HEK293 (cell line): ENCODE results near the gene JAZF1.

Source experiments
- CTCF ChIA-PET: fragments of 350-600 bp; formaldehyde crosslinking; extraction: SDS; loops from one replicate; lab custom pipeline; 2021; ENCODE audit warnings: antibody characterized with exemption; lab: Yijun Ruan, JAX
- POLR2A ChIA-PET: fragments of 300-600 bp; formaldehyde crosslinking; extraction: SDS; loops from one replicate; lab custom pipeline; 2020; ENCODE audit warnings: antibody characterized with exemption, inconsistent platforms; lab: Yijun Ruan, JAX
- H3K27ac ChIP-seq: fragments of 200-500 bp; sonication (Bioruptor generic); 2 replicates; pipeline ENCODE4 v1.5.1; 2014; ENCODE audit warnings: low read depth, low read length, control low read depth, inconsistent platforms; ENCODE audit errors: extremely low read depth
- H3K36me3 ChIP-seq, 2 experiments: fragments of 200-500 bp in 1 of 2; sonication (Bioruptor generic) in 1 of 2; 1 replicate in 1 of 2; 2 replicates in 1 of 2; pipeline ENCODE4 v1.5.1; 2014 to 2017; ENCODE audit warnings: inconsistent platforms in 2 of 2, low read length in 2 of 2; ENCODE audit not compliant: control insufficient read depth in 2 of 2, insufficient read depth in 1 of 2
- H3K4me1 ChIP-seq: fragments of 200-500 bp; sonication (Bioruptor generic); 2 replicates; pipeline ENCODE4 v1.5.1; 2014; ENCODE audit warnings: mild to moderate bottlenecking, low read length, inconsistent platforms; ENCODE audit not compliant: control insufficient read depth, insufficient read depth
- H3K4me3 ChIP-seq: 2 replicates; pipeline ENCODE4 v1.5.1; 2011; ENCODE audit warnings: low read depth, mild to moderate bottlenecking, control low read depth, low read length, moderate library complexity
- H3K9me3 ChIP-seq: fragments of 200-500 bp; sonication (Bioruptor generic); 2 replicates; pipeline ENCODE4 v1.5.1; 2014; ENCODE audit warnings: low read depth, low read length, inconsistent platforms; ENCODE audit not compliant: control insufficient read depth, insufficient read depth
- CTCF ChIP-seq: fragments of 450-650 bp; formaldehyde crosslinking; IDR thresholded peaks from 2 replicates; pipeline ENCODE4 v1.5.1; 2016; ENCODE audit warnings: missing biosample characterization, missing genetic modification characterization
- GFI1B ChIP-seq: fragments of 450-650 bp; formaldehyde crosslinking; IDR thresholded peaks from 2 replicates; pipeline ENCODE4 v1.5.1; 2016; ENCODE audit warnings: missing biosample characterization, missing genetic modification characterization
- GLI4 ChIP-seq: fragments of 450-650 bp; formaldehyde crosslinking; IDR thresholded peaks from 2 replicates; pipeline ENCODE4 v1.5.1; 2016; ENCODE audit warnings: missing biosample characterization, missing genetic modification characterization
- GLIS2 ChIP-seq: fragments of 450-650 bp; formaldehyde crosslinking; IDR thresholded peaks from 2 replicates; pipeline ENCODE4 v1.5.1; 2016; ENCODE audit warnings: missing biosample characterization, missing genetic modification characterization
- REPIN1 ChIP-seq: fragments of 450-650 bp; formaldehyde crosslinking; IDR thresholded peaks from 2 replicates; pipeline ENCODE4 v1.5.1; 2017; ENCODE audit warnings: missing biosample characterization, missing genetic modification characterization, low read depth
- TRIM28 ChIP-seq: IDR thresholded peaks from 2 replicates; pipeline ENCODE4 v1.6.1; 2011; ENCODE audit warnings: low read length, control low read depth, borderline replicate concordance
- ZNF121 ChIP-seq: fragments of 450-650 bp; formaldehyde crosslinking; IDR thresholded peaks from 2 replicates; pipeline ENCODE4 v1.5.1; 2016; ENCODE audit warnings: missing biosample characterization, missing genetic modification characterization
- ZNF174 ChIP-seq: fragments of 450-650 bp; formaldehyde crosslinking; IDR thresholded peaks from 2 replicates; pipeline ENCODE4 v1.5.0; 2017; ENCODE audit warnings: missing biosample characterization, mild to moderate bottlenecking, missing genetic modification characterization
- ZNF18 ChIP-seq: fragments of 450-650 bp; formaldehyde crosslinking; IDR thresholded peaks from 2 replicates; pipeline ENCODE4 v1.5.1; 2016; ENCODE audit warnings: missing biosample characterization, missing genetic modification characterization
- ZNF221 ChIP-seq: fragments of 450-650 bp; formaldehyde crosslinking; IDR thresholded peaks from 2 replicates; pipeline ENCODE4 v1.5.1; 2017; ENCODE audit warnings: missing biosample characterization, missing genetic modification characterization, borderline replicate concordance
- ZNF302 ChIP-seq: fragments of 450-650 bp; formaldehyde crosslinking; IDR thresholded peaks from 2 replicates; pipeline ENCODE4 v1.5.1; 2016; ENCODE audit warnings: missing biosample characterization, missing genetic modification characterization, low read depth
- ZNF366 ChIP-seq: fragments of 450-650 bp; formaldehyde crosslinking; conservative IDR thresholded peaks from 2 replicates; pipeline ENCODE4 v1.5.1; 2016; ENCODE audit warnings: missing biosample characterization, missing genetic modification characterization
- ZNF626 ChIP-seq: fragments of 450-650 bp; sonication (Bioruptor Pico); formaldehyde crosslinking; IDR thresholded peaks from 2 replicates; pipeline ENCODE4 v1.5.1; 2018; ENCODE audit warnings: missing biosample characterization, missing genetic modification characterization, inconsistent platforms
- ZNF645 ChIP-seq: fragments of 450-650 bp; formaldehyde crosslinking; IDR thresholded peaks from 2 replicates; pipeline ENCODE4; 2016; ENCODE audit warnings: missing biosample characterization, missing genetic modification characterization
- ZNF654 ChIP-seq: fragments of 450-650 bp; formaldehyde crosslinking; IDR thresholded peaks from 2 replicates; pipeline ENCODE4 v1.5.1; 2016; ENCODE audit warnings: low read depth, missing biosample characterization, missing genetic modification characterization
- ZNF670 ChIP-seq: fragments of 450-650 bp; formaldehyde crosslinking; IDR thresholded peaks from 2 replicates; pipeline ENCODE4 v1.5.1; 2016; ENCODE audit warnings: missing biosample characterization, missing genetic modification characterization, low read depth
- ZNF704 ChIP-seq: fragments of 450-650 bp; formaldehyde crosslinking; IDR thresholded peaks from 2 replicates; pipeline ENCODE4 v1.5.1; 2016; ENCODE audit warnings: missing biosample characterization, missing genetic modification characterization
- ZNF830 ChIP-seq: fragments of 450-650 bp; IDR thresholded peaks from 2 replicates; pipeline ENCODE4 v1.5.0; 2018; ENCODE audit warnings: missing biosample characterization, missing genetic modification characterization, low read depth, mild to moderate bottlenecking, moderate library complexity

Gene JAZF1

GRCh38 chr7:28081016-28081415 is 99.6 kb downstream of the JAZF1 start (continued):
- TF ChIP-seq ZNF704, result no peak
- TF ChIP-seq ZNF174, result no peak
- TF ChIP-seq, all 188 proteins: peak for 1

- Histone ChIP-seq H3K36me3 (no peaks in the 10 kb centered on the region), H3K4me3 (no peak overlapping the region), H3K27ac (no peak overlapping the region)
- POLR2A ChIA-PET, result no interaction called here
- TF ChIP-seq GLI4 (no peak), ZNF18 (no peak), TRIM28 (0 out of 2 replicates have a peak, but pooled peaks have one; percentile 23), GLIS2 (tag by site-specific recombination) (no peak), ZNF654 (tag by site-specific recombination) (peak; percentile 52), ZNF121 (no peak), CTCF (tag by site-specific recombination) (peak; percentile 21; the same call in 1 of the 2 replicates), ZNF302 (tag by site-specific recombination) (no peak), GFI1B (tag by site-specific recombination) (no peak), ZNF626 (no peak), ZNF221 (tag by site-specific recombination) (no peak), ZNF645 (no peak), REPIN1 (tag by site-specific recombination) (no peak), ZNF670 (tag by site-specific recombination) (no peak), ZNF366 (tag by site-specific recombination) (no peak), ZNF830 (tag by site-specific recombination) (no peak)
- TF ChIP-seq, all 188 proteins: peak for 3
- CTCF ChIA-PET, result interaction anchor here (0.6 to 5.4 kb wide), 29 partner anchors 9 to 1071 kb away, joined by 3 to 82 read pairs (median 4); partner anchors contain the start of gene TRIL
- Histone ChIP-seq H3K9me3 (no peaks in the 10 kb centered on the region), H3K4me1 (peaks cover 7% of the 10 kb centered on the region; the same call in 1 of the 2 replicates)
These were observed 102.3 kb downstream of the JAZF1 start for GRCh38 chr7:28078036-28078901.
